Neuron (in vitro differentiated cells): ENCODE results near the gene TNFRSF4.

Experiments used
- H2AFZ ChIP-seq: one replicate; pipeline ENCODE4 v1.6.1; 2013; ENCODE audit warnings: low read depth, mild to moderate bottlenecking, inconsistent platforms, low read length, moderate library complexity
- H3K27me3 ChIP-seq: one replicate; pipeline ENCODE4 v1.6.1; 2013; ENCODE audit warnings: low read length; ENCODE audit not compliant: insufficient read depth
- H3K36me3 ChIP-seq: one replicate; pipeline ENCODE4 v1.6.1; 2013; ENCODE audit warnings: low read length; ENCODE audit not compliant: insufficient read depth
- H3K4me1 ChIP-seq: one replicate; pipeline ENCODE4 v1.6.1; 2013; ENCODE audit warnings: low read length; ENCODE audit not compliant: insufficient read depth
- H3K4me3 ChIP-seq: 2 replicates; pipeline ENCODE4 v1.5.1; 2013; ENCODE audit warnings: mild to moderate bottlenecking, low read length, moderate library complexity
- H3K9me3 ChIP-seq: one replicate; pipeline ENCODE4 v1.6.1; 2013; ENCODE audit warnings: low read length

TNFRSF4 gene

DNA sequence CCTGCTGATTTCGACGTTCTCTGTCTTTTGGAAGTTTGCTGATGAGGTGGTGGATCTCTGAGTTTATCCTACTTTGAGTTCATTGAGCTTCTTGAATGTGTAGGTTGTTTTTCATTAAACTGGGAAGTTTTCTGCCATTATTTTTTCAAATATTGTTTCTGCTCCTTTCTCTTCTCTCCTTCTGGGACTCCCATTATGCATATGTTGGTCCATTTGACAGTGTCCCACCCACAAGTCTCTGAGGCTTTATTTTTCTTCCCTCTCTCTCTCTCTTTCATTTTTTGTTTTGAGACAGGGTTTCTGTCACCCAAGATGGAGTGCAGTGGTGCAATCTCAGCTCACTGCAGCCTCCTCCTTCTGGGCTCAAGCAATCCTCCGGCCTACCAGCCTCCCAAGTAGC is 19.2 kb downstream of the TNFRSF4 start:
- H3K36me3 ChIP-seq, result no peaks in the 10 kb centered on the region
- H3K4me3 ChIP-seq, result no peak overlapping the region
- no peaks in the 10 kb centered on the region for H3K4me1 ChIP-seq
- no peaks in the 10 kb centered on the region for H3K9me3 ChIP-seq
- H2AFZ ChIP-seq, result no peak overlapping the region
- H3K27me3 ChIP-seq, result peaks cover 6% of the 10 kb centered on the region

DNA sequence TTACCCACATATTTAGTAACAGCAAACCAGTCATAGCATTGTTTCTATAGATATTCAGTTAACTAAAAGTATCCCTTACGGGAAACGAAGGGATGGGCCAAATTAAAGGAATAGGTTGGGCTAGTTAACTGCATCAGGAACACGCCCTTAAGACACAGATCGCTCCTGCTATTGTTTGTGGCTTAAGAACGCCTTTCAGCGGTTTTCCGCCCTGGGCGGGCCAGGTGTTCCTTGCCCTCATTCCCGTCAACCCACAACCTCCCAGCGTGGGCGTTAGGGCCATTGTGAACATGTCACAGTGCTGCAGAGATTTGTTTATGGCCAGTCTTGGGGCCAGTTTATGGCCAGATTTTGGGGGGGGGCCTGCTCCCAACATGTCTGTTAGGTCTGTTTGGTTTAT is 22.2 kb downstream of the TNFRSF4 start:
- no peaks in the 10 kb centered on the region for H3K36me3 ChIP-seq
- H3K9me3 ChIP-seq, result no peaks in the 10 kb centered on the region
- no peaks in the 10 kb centered on the region for H3K27me3 ChIP-seq
- H3K4me1 ChIP-seq, result no peaks in the 10 kb centered on the region
- H2AFZ ChIP-seq, result no peak overlapping the region
- no peak overlapping the region for H3K4me3 ChIP-seq

DNA sequence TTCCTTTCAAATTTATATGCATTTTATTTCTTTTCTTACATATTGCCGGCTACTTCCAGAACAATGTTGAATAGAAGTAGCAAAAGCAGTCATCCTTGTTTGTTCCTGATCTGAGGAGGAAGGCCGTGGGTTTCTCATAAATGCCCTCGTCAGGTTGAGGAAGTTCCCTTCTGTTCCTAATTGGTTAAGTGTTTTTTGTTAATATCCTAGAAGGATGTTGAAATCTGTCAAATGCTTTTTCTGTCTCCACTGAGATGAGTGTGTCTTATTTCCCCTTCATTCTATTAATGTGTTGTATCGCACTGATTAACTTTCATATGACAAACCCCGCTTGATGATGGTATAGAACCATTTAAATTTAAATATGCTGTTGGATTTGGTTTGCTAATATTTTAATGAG is 24.8 kb downstream of the TNFRSF4 start:
- Histone ChIP-seq H3K4me3 (no peak overlapping the region), H3K9me3 (no peaks in the 10 kb centered on the region), H3K4me1 (no peaks in the 10 kb centered on the region), H2AFZ (no peak overlapping the region), H3K36me3 (no peaks in the 10 kb centered on the region), H3K27me3 (no peaks in the 10 kb centered on the region)

DNA sequence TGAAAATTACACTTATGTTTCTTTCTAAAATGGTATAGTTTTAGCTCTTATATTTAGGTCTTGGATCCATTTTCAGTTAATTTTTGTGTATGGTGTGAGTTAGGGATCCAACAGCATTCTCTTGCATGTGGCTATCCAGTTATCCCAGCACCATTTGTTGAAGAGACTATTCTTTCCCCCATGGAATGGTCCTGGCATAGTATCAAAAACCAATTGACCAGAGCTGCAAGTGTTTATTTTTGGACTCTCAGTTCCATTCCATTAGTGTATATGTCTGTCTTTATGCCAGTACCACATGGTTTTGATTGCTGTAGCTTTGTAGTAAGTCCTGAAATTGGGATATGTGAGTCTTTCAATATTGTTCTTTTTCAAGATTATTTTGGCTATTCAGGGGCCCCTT is 26.0 kb downstream of the TNFRSF4 start:
- Histone ChIP-seq H3K4me3 (no peak overlapping the region), H3K36me3 (no peaks in the 10 kb centered on the region), H2AFZ (no peak overlapping the region), H3K4me1 (no peaks in the 10 kb centered on the region), H3K27me3 (peaks cover 5% of the 10 kb centered on the region), H3K9me3 (no peaks in the 10 kb centered on the region)

DNA sequence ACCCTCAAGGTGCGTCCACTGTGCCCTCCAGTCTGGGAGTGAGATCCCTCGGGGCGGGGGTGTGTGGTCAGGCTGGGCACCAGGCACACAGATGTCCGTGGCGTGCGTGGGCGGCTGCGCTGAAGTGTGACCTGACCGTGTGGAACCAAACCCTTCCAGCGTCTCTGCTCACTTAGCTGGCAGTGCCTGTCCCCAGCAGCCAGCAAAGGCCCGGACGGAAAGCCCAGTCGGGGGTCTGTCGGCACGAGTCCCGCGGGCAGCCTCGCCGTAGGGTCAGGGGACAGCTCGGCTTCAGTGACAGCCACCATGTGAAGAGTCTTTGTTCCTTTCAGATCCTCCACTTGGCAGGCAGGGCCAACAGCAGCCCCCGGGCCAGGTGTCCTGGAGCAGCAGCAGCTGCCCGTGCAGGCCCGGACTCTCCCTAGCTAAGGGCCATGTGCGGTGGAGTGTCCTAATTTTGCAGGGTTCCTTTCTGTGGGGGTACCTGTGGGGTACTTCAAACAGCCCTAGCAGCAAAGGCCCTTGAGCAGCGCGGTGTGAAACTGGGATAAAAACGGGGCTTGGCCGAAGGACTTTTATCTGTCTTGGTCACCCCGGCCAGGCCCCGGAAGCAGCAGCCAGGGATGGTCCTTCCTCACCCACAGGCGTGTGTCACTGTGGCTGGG is 28.7 kb downstream of the TNFRSF4 start:
- Histone ChIP-seq H3K27me3 (peaks cover 5% of the 10 kb centered on the region), H3K36me3 (no peaks in the 10 kb centered on the region), H3K4me3 (no peak overlapping the region), H3K9me3 (no peaks in the 10 kb centered on the region), H3K4me1 (no peaks in the 10 kb centered on the region), H2AFZ (no peak overlapping the region)

DNA sequence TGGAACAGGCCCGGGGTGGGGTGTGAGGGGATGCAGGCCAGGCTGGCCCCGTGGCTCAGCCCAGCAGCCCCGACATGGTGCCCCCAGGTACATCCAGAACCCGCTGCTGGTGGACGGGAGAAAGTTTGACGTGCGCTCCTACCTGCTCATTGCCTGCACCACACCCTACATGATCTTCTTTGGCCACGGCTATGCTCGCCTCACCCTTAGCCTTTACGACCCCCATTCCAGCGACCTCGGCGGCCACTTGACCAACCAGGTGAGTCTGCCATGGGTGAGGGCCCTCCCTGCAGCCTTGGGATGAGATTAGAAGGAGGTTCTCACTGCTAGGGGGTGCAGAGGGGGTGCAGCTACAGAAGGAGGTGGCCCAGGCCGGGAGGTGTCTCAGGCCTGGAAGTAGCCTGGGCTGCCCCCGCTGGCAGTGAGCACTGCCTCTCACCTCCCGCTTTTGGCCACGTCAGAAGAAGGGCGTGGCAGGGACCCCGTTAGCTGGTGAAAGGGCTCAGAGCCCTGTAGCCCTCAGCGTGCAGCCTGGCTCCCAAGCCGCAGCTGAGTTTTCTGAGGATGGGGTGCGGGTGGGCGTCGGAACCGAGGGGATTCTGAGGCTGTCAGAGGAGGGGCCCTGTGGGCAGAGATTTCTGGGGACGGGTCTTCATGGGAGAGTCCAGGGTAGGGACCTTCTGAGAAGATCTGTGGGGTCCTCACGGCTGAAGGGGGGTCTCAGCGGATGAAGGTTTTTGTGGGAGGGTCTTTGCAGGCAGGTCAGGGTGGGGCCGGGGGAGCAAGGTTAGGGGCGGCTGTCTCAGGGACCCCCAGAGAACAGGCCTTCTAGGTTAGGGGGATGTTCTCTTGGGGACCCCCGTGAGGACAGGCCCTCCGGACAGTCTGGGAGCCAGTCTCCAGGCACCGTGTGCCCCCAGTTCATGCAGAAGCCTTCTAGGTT is 29.8 kb downstream of the TNFRSF4 start:
- H3K36me3 ChIP-seq, result no peaks in the 10 kb centered on the region
- H2AFZ ChIP-seq, result no peak overlapping the region

DNA sequence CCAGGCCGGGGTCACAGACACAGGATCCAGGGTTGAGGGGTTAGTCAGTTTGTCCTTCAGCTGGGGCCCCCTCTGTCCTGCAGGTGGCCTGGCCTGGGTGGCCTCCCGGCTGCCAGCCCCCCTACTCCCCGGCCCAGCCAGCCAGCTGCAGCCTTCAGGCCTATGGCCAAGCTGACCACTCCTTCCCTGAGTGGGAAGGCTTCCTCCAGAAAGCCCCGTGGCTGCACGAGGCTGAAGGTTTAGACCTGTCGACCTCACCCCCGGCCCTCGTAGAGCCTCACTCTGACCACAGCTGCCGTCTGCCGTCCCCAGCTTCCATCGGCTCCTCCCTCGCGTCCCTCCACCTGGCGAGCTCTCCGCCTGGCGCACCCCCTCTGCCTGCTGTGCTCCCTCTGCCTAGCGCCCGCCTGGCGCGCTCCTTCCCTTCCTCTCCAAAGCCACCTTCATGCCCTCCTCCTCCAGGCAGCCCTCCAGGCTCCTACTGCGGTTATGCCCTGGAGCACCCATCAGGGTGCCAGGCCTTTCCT is 30.7 kb downstream of the TNFRSF4 start:
- Histone ChIP-seq H3K36me3 (no peaks in the 10 kb centered on the region), H3K4me3 (no peak overlapping the region), H3K27me3 (peaks cover 5% of the 10 kb centered on the region)

More for the DNA sequence above, 29.8 kb downstream of the TNFRSF4 start:
- peaks cover 5% of the 10 kb centered on the region for H3K27me3 ChIP-seq
- H3K9me3 ChIP-seq, result no peaks in the 10 kb centered on the region
- H3K4me3 ChIP-seq, result no peak overlapping the region
- no peaks in the 10 kb centered on the region for H3K4me1 ChIP-seq

DNA sequence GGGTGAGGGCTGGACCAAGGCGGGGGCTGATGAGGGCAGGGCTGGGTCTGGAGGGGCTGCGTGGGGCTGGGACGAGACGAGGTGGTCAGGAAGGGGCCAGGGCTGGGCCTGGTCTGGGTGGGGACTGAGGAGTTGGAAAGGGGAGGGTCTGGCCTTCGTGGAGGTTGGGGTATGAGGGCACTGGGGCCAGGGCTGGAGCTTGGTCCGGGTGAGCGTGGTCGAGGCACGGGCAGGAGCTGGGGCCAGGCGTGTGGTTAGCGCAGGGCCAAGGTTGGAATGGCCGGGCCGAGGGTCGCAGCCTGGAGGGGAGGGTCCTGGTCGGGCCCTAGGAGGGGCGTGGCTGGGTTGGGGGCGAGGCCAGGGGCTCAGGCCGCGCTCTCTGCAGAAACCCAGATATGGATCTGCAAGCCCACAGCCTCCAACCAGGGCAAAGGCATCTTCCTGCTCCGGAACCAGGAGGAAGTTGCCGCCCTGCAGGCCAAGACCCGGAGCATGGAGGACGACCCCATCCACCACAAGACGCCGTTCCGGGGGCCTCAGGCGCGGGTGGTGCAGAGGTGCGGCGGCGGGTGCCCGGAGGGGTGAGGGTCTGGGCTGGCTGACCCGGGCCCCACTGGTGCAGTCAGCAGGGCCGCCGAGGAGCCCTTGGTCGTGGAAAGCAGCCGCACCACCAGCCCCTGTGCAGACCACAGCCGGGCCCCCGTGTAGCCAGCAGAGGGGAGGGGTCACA is 31.3 kb downstream of the TNFRSF4 start:
- Histone ChIP-seq H3K4me1 (no peaks in the 10 kb centered on the region), H3K4me3 (no peak overlapping the region), H3K27me3 (peaks cover 9% of the 10 kb centered on the region), H3K9me3 (no peaks in the 10 kb centered on the region), H2AFZ (no peak overlapping the region), H3K36me3 (no peaks in the 10 kb centered on the region)

More for the DNA sequence above, 30.7 kb downstream of the TNFRSF4 start:
- Histone ChIP-seq H2AFZ (no peak overlapping the region), H3K4me1 (no peaks in the 10 kb centered on the region), H3K9me3 (no peaks in the 10 kb centered on the region)

DNA sequence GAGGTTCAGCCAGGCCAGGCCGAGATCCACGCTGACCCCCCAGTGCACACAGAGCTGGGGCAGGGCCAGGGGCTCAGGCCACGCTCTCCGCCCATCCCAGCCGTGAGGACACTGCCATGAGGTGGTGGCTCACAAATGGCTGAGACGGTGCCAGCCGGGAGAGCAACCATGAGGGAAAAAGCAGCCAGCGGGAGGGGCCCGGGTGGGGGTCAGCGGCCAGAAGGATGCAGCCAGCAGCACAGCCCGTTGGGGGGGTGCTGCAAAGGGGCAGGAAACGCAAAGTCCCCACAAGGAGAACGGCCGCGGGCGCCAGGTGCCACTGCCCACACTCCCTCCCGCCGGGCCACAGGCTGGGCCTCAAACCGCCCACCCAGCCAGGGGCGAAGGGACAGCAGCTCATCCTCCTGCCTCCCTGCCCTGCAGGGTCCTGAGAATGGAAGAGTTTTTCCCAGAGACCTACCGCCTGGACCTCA is 32.0 kb downstream of the TNFRSF4 start:
- Histone ChIP-seq H3K4me1 (no peaks in the 10 kb centered on the region), H3K4me3 (no peak overlapping the region), H3K9me3 (no peaks in the 10 kb centered on the region), H3K36me3 (no peaks in the 10 kb centered on the region), H2AFZ (no peak overlapping the region), H3K27me3 (peaks cover 15% of the 10 kb centered on the region)

DNA sequence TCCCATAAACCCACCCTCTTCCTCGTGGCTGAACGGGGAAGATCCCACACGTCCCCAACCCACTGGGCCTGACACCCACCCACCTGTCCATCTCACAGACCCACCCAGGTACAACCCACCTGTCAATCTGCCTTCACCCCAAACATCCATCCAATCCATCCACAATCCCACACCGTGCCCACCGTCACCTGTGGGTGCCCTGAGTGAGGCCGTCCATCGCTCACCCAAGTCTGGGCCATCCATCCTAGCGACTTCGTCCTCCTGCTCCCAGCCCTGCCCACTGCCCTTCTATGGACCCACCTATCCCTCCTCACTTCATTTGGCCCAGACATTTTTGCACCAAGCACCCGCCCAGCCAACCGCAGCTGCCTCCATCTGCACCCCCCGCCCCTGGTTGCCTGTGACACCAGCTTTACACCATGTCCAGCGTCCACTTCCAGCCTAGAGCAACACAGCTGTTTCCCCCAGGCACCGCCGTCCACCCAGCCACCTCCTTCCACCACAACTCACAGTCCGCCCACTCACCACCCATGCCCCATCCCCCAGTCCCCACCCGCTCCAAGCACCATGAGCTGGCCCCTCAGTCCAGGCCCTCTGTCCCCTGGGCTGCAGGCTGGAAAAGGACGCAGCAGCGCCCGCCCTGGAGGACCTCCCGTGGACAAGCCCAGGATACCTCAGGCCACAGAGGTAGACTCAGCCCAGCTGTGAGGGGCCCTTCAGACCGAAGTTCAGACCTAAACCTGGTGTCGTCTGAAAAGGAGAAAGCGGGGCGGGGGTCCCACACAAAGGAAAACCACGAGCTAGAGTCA is 32.6 kb downstream of the TNFRSF4 start:
- peaks cover 21% of the 10 kb centered on the region for H3K27me3 ChIP-seq
- no peaks in the 10 kb centered on the region for H3K36me3 ChIP-seq
- H3K4me3 ChIP-seq, result no peak overlapping the region
- no peak overlapping the region for H2AFZ ChIP-seq
- H3K4me1 ChIP-seq, result no peaks in the 10 kb centered on the region
- no peaks in the 10 kb centered on the region for H3K9me3 ChIP-seq

DNA sequence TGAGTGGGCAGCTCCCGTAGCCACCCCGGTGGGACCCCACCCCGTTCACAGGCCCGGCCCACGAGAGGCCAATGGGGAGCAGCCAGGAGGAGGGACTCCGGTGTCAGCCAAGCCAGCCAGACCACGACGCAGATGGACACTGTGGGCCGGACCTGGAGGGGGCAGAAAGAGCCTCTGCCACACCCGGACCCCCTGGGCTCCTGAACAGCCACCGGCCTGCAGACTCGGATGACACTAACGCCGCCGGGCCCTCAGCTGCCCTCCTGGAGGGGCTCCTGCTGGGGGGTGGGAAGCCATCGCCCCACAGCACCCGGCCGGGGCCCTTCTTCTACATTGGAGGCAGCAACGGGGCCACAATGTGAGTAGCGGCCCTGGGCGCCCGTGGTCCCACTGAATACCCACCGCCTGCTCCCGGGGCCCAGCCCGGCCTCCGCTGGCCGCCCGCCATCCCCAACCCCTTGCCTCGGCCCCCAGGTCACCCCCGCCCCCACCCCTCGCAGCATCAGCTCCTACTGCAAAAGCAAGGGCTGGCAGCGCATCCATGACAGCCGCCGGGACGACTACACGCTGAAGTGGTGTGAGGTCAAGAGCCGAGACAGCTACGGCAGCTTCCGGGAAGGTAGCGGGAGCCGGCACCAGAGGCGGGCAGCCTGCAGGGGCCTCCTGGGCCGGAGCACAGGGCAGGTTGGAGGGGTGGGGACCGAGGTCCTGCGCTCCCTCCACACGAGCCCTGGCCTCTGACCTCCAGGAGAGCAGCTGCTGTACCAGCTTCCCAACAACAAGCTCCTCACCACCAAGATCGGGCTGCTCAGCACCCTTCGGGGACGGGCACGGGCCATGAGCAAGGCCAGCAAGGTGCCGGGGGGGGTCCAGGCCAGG is 33.7 kb downstream of the TNFRSF4 start:
- no peaks in the 10 kb centered on the region for H3K36me3 ChIP-seq
- H3K27me3 ChIP-seq, result peaks cover 28% of the 10 kb centered on the region
- H2AFZ ChIP-seq, result no peak overlapping the region
- H3K4me3 ChIP-seq, result no peak overlapping the region
- no peaks in the 10 kb centered on the region for H3K4me1 ChIP-seq
- H3K9me3 ChIP-seq, result no peaks in the 10 kb centered on the region
